Measurements from ENCODE around the gene KDM4B.

Gene KDM4B

DNA sequence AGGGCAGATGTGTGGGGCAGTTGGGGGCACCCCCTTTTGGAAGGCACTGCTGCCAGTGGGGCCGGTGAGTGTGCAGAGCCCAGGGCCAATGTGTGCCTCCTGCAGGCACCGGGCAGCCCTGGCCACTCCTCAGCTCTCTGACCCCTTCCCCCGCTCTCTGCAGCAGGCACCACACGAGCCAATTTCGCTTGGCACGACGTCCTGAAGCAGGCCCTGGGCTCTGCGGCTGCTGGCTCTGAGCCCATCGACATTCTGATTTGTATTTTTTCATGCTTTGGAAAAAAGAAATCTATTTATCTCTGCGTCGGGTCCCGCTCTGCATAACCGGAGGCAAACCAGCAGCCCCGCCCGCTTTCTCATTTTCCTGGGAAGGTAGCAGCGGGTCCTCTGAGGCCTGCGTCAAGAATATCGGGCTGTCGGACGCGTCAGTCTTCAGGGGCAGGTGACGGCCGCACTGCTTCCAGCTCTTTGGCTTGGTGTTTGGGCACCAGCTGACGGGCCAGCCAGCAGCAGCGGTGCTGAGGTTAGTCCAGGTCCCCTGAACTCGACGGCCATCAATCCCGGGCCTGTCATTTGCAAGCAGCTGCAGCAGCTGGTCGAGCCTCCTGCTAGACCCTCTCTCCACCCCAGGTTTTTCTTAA lies 134.3 kb downstream of the KDM4B start:
- TF ChIP-seq, protein P1, sequence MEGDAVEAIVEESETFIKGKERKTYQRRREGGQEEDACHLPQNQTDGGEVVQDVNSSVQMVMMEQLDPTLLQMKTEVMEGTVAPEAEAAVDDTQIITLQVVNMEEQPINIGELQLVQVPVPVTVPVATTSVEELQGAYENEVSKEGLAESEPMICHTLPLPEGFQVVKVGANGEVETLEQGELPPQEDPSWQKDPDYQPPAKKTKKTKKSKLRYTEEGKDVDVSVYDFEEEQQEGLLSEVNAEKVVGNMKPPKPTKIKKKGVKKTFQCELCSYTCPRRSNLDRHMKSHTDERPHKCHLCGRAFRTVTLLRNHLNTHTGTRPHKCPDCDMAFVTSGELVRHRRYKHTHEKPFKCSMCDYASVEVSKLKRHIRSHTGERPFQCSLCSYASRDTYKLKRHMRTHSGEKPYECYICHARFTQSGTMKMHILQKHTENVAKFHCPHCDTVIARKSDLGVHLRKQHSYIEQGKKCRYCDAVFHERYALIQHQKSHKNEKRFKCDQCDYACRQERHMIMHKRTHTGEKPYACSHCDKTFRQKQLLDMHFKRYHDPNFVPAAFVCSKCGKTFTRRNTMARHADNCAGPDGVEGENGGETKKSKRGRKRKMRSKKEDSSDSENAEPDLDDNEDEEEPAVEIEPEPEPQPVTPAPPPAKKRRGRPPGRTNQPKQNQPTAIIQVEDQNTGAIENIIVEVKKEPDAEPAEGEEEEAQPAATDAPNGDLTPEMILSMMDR (IDR thresholded peaks at IDR 0.05), result no peak

DNA sequence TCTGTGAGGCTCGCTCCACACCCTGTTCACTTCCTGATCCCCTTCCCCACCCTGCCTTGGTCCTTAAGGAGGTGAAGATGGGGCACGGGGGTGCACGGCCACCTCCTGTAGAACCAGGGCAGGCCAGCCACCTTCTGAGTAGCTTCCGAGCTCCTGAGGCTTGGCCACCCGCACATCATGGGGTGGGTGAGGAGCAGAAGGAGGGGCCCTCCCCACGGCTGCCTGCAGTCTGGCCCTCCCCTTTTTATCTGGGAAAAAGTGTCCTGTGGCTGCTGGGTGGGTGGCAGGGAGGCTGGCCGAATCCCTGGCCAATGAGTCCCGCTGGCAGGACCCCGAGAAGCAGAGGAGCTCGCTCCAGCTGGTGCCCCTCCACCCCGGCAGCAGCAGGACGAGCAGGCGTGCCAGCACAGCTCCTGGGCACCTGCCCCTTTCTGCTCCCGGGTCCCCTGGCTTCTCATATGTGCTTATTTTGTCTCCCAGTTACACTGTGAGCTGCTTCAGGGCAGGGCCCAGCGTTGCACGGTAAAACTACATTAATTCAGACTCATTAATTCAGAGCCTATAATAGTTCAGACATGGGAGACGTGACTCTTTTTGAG lies 135.0 kb downstream of the KDM4B start:
- TF ChIP-seq, protein P1 (IDR thresholded peaks at IDR 0.05), result no peak

DNA sequence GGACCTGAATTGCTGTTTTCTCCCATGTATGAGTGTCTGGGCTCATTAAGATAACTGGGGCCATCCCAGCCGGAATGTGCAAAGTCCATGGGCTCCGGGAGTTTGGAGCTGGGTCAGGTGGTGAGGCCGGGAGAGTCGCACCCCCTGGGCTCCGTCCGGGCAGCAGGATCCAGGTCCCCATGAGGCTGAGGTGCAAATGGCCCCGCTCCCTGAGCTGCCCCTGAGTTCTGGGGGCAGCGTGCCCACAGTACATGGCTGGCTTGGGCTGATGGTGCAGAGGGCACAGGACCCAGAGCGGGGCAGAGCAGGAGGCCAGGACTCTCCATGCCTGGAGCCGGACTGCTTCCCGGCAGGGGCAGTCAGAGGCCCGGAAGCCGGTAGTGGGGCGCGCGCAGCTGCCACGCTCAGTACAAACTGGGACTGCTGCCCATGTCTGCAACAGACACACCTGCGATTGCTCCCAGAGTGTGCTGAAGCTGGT lies 136.0 kb downstream of the KDM4B start:
- TF ChIP-seq, protein P1 (IDR thresholded peaks at IDR 0.05), result no peak

DNA sequence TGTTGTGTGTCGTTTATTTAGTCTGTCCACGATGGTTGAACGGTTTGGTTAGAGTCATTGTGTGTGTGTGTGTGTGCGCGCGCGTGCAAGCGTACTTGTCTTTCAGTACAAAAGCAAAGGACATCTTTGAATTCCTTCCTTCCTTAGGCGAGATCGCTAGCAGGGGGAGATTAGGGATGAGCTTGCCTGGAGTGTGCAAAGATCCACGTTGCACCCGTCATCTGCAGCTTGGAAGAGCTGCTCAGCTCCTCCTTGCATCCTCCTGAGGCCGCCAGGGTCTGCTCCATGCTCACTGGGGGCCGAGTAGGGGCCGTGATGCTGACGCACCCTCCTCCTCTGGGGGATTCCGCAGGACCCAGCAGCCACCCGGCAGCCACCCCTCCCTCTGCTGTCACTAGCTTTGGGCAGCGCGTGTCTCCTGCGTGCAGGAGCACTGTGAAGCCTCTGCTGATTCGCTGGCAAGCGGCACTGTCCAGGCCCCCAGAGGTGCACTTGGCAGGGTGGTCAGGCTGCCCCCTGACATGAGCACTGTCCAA lies 137.3 kb downstream of the KDM4B start:
- TF ChIP-seq, protein P1 (IDR thresholded peaks at IDR 0.05), result no peak

DNA sequence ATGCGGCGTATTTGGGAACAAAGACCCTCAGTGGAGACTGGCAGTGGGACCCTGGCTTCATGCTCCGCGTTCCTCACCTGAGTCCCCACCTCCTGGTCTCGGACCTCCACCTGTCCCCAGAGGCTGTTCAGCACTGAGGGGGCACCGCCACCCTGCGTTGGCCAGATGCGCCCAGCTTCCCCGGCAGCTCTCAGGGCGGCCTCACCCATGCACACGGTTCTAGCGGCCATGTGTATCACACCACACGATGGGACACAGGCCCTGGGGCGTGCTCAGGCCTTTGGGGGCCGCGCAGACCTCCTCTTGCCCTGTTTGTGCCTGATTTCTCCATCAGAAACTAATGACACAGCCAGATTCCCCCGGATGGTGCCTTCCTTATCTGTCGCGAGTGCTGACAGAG lies 138.1 kb downstream of the KDM4B start:
- TF ChIP-seq, protein P1 (IDR thresholded peaks at IDR 0.05), result no peak

DNA sequence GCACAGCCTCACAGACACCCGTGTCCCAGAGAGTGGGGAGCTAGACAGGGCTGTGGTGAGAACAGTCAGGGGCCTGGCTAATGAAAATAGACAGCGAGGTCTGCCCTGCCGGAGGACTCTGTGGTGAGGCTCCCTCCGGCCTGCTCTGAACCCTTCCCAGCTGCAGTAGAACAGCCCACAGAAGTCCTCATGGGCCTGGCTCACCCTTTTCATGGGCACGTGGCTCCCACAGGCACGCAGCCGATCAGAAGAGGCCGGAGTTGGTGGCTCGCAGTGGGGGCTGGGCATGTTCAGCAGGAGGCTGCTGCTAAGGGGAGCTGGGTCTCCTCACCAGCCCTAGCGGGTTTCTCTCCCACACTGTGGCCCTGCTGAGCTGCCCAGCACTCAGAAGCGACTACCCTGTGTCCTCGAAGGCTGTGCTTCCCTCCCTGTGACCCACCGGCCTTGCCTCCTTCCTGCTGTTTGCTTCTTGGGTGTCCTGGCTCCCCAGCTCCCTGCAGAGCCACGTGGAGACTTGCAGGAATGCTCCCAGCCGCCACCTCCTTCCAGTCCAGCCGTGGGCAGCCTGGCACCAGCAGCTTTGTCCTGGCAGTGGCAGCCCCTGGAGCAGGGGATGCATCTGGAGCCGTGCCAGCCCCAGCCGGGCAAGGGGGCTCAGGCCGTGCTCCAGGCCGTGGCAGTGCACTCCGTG lies 138.7 kb downstream of the KDM4B start:
- TF ChIP-seq, protein P1 (IDR thresholded peaks at IDR 0.05), result no peak

DNA sequence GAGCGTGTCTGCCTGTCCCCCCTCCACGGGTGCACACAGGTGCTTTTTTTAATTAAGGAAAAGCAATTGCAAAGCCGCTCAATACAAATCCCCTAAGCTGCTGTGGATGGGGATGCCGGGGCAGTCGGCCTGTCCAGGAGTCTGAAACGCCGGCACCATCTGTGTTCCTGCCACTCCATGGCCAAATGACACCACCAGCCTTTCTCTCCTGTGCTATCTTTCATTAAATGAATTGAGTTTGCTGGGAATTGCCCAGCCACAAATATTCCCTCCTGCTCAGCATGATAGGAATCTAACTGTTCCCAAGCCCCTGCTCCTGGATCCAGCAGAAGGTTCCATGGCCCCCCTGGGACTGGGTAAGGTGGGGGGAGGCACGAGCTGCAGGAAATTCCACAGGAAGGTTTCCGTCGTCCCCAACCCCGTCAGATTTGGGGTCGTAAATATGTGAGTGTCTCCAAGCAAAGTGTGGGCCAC lies 139.2 kb downstream of the KDM4B start:
- TF ChIP-seq, protein P1 (IDR thresholded peaks at IDR 0.05), result no peak
